GM12875 (cell line): ENCODE data around the gene UQCRH.

Source experiments
- H3K4me3 ChIP-seq: one replicate; pipeline ENCODE4 v1.5.1; 2011; ENCODE audit warnings: low read depth, low read length, control low read depth
- CTCF ChIP-seq: IDR thresholded peaks from 2 replicates; pipeline ENCODE4 v1.5.1; 2011; ENCODE audit warnings: low read depth, mild to moderate bottlenecking, control low read depth, inconsistent platforms, low read length, moderate library complexity, borderline replicate concordance; ENCODE audit not compliant: insufficient read depth

The UQCRH gene

GRCh38 chr1:46274225-46275029, 29.1 kb upstream of the UQCRH start:
- no peak for TF ChIP-seq CTCF

GRCh38 chr1:46275030-46275337, 28.5 kb upstream of the UQCRH start:
- TF ChIP-seq CTCF: no peak
- H3K4me3 ChIP-seq: no peak overlapping the region

More at GRCh38 chr1:46274225-46275029, 29.1 kb upstream of the UQCRH start:
- no peak overlapping the region for H3K4me3 ChIP-seq

- TF ChIP-seq CTCF: no peak
Observed at GRCh38 chr1:46277658-46278373, 25.7 kb upstream of the UQCRH start.

GRCh38 chr1:46278807-46279206, 24.7 kb upstream of the UQCRH start:
- no peak for TF ChIP-seq CTCF
- no peak overlapping the region for H3K4me3 ChIP-seq

More at GRCh38 chr1:46277658-46278373, 25.7 kb upstream of the UQCRH start:
- H3K4me3 ChIP-seq: no peak overlapping the region

- no peak overlapping the region for H3K4me3 ChIP-seq
- no peak for TF ChIP-seq CTCF
Observed at GRCh38 chr1:46280092-46280491, 23.4 kb upstream of the UQCRH start.

- no peak for TF ChIP-seq CTCF
- H3K4me3 ChIP-seq: no peak overlapping the region
Observed at GRCh38 chr1:46281021-46281420, 22.5 kb upstream of the UQCRH start.

GRCh38 chr1:46284058-46284457, 19.4 kb upstream of the UQCRH start:
- no peak for TF ChIP-seq CTCF

More at GRCh38 chr1:46284058-46284457, 19.4 kb upstream of the UQCRH start:
- no peak overlapping the region for H3K4me3 ChIP-seq
